ENCODE results near the gene NR6A1. TPM values are rescaled to one million over a fixed set of nuclear protein-coding genes. Genes with fewer than 3 reads are reported as not detected.

The NR6A1 gene
- total and polyA plus RNA-seq, 2 of the 13 experiments (the other 11 are each of a cell fraction or from before 2014, with no cell fraction given): 28.1 to 31.5 TPM

GRCh38 chr9:124725068-124725452 is 46.1 kb downstream of the NR6A1 start (continued):
- TF ChIP-seq FOXP1 (IDR thresholded peaks at IDR 0.05) (no peak), FOXP1 (CRISPR knock-in tag; IDR thresholded peaks at IDR 0.05) (peak; percentile 55; the same call in 1 of the 2 replicates), HNF4A (CRISPR knock-in tag; IDR thresholded peaks at IDR 0.05) (peak; percentile 81), HNF1A (IDR thresholded peaks at IDR 0.05; ENCODE audit: low read depth) (no peak), HNF1A (CRISPR knock-in tag; IDR thresholded peaks at IDR 0.05; ENCODE audit: borderline replicate concordance) (peak; percentile 21; the same call in 1 of the 2 replicates), ZNF710 (CRISPR knock-in tag; IDR thresholded peaks at IDR 0.05; ENCODE audit: borderline replicate concordance) (peak; percentile 72; the same call in 1 of the 2 replicates), BHLHE40 (IDR thresholded peaks at IDR 0.05; ENCODE audit: low read length) (no peak), CCDC6 (CRISPR knock-in tag; IDR thresholded peaks at IDR 0.05) (0 out of 2 replicates have a peak, but pooled peaks have one; percentile 37), GABPA (IDR thresholded peaks at IDR 0.05; ENCODE audit: low read depth, low read length) (no peak), GABPA (CRISPR knock-in tag; IDR thresholded peaks at IDR 0.05; ENCODE audit: low read depth) (no peak), FOXP4 (CRISPR knock-in tag; IDR thresholded peaks at IDR 0.05) (peak; percentile 68; the same call in 1 of the 2 replicates), NR2C2 (CRISPR knock-in tag; IDR thresholded peaks at IDR 0.05; ENCODE audit: borderline replicate concordance) (peak; percentile 48; the same call in 1 of the 2 replicates), NR2F2 (IDR thresholded peaks at IDR 0.05; ENCODE audit: borderline replicate concordance, low read depth) (peak; percentile 77), IKZF4 (CRISPR knock-in tag; IDR thresholded peaks at IDR 0.05; ENCODE audit: borderline replicate concordance, low read depth, not compliant biosample characterization) (no peak), ZNF629 (CRISPR knock-in tag; conservative IDR thresholded peaks at IDR 0.05) (no peak), NR2F1 (CRISPR knock-in tag; IDR thresholded peaks at IDR 0.05) (peak; percentile 43 to 57; a peak in 2 of 4 replicates), ZNF557 (CRISPR knock-in tag; IDR thresholded peaks at IDR 0.05) (no peak)
